WI38 (cell line): ENCODE results near the gene GLT1D1.

Experiments
- H3K4me3 ChIP-seq: 2 replicates; pipeline ENCODE4 v1.5.1; 2011; ENCODE audit warnings: low read depth, mild to moderate bottlenecking, control low read depth, low read length
- CTCF ChIP-seq: IDR thresholded peaks from 2 replicates; pipeline ENCODE4 v1.5.1; 2012; ENCODE audit warnings: low read depth, mild to moderate bottlenecking, control low read depth, low read length

Gene GLT1D1

DNA sequence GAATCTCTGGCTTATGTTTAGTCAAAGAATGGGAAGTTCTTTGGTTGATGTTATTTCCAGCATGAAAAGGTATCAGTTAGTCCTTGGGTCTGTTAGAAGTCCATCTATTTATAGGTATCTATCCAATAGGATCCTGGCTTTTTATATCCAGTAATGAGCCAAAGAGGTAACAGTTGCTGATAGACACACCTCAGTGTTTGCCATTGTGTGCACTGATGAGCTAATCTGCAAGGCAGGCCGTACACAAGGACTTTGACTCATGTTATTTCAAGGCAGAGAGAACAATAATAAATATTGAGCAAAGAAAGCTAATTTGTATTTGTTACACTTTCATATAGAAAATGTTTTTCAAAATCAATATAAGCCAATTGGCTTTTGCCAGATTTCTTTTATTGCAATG, 56.4 kb downstream of the GLT1D1 start:
- H3K4me3 ChIP-seq = no peak overlapping the region
- no peak for TF ChIP-seq CTCF

DNA sequence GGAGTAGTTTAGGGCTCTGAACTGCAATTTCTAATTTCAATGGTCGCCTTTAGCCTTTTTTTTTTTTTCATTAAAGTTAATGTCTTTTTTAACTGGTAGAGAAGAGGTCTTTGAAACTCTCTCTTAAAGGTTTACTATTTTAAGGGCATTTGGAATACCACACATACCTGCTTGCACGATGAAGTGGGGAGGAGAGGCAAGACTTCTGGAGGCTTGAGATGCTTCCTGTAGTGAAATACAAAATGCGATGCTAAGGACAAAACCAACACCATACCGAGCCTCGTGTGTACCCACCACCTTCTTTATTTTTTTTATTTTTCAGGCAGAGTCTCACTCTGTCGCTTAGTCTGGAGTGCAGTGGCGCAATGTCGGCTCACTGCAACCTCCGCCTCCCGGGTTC, 57.4 kb downstream of the GLT1D1 start:
- no peak for TF ChIP-seq CTCF
- H3K4me3 ChIP-seq = no peak overlapping the region

DNA sequence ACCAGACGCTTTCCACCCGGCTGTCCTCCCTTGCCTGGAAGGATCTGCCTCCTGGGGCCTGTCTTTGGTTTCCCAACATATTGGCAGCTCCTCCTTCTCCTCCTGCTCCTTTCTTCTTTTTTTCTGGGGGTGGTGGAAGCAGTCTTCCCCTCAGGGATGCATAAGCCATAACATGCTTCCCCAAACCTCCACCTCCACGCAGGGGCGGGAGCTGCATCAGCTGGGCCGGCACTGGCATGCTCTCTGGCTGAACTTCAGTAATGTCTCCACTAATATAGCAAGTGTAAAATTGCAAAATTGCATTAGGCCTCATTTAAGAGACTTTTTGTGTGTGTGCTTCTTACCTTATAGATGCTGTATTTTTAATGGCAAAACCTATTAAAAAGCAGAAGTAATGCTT, 58.6 kb downstream of the GLT1D1 start:
- TF ChIP-seq CTCF = no peak

GRCh38 chr12:128914908-128915563, 61.8 kb downstream of the GLT1D1 start:
- TF ChIP-seq CTCF = no peak
- H3K4me3 ChIP-seq = no peak overlapping the region

More for the DNA sequence above, 58.6 kb downstream of the GLT1D1 start:
- H3K4me3 ChIP-seq = no peak overlapping the region

DNA sequence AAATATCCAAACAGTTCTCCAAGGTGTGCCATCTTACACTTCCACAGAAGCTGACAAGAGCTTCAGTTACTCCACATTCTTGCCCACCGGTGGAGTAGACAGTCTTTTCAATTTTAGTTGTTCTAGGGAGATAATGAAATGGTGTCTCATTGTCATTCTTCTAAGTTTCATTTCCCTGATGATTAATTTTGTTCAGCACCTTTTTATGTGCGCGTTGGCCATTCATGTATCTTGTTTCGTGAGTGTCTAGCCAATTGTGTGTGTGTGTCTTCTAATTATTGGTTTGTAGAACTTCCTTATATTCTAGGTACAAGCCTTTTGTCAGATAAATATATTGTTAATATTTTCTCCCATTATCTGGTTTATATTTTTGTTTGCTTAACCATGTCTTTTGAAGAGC, 63.1 kb downstream of the GLT1D1 start:
- no peak for TF ChIP-seq CTCF

GRCh38 chr12:128918481-128919260, 65.4 kb downstream of the GLT1D1 start:
- TF ChIP-seq CTCF = no peak

More for the DNA sequence above, 63.1 kb downstream of the GLT1D1 start:
- H3K4me3 ChIP-seq = no peak overlapping the region

GRCh38 chr12:128920468-128920867, 67.2 kb downstream of the GLT1D1 start:
- H3K4me3 ChIP-seq = no peak overlapping the region
- no peak for TF ChIP-seq CTCF

More at GRCh38 chr12:128918481-128919260, 65.4 kb downstream of the GLT1D1 start:
- H3K4me3 ChIP-seq = no peak overlapping the region
